ENCODE data around the gene UBE2I.

Gene UBE2I

DNA sequence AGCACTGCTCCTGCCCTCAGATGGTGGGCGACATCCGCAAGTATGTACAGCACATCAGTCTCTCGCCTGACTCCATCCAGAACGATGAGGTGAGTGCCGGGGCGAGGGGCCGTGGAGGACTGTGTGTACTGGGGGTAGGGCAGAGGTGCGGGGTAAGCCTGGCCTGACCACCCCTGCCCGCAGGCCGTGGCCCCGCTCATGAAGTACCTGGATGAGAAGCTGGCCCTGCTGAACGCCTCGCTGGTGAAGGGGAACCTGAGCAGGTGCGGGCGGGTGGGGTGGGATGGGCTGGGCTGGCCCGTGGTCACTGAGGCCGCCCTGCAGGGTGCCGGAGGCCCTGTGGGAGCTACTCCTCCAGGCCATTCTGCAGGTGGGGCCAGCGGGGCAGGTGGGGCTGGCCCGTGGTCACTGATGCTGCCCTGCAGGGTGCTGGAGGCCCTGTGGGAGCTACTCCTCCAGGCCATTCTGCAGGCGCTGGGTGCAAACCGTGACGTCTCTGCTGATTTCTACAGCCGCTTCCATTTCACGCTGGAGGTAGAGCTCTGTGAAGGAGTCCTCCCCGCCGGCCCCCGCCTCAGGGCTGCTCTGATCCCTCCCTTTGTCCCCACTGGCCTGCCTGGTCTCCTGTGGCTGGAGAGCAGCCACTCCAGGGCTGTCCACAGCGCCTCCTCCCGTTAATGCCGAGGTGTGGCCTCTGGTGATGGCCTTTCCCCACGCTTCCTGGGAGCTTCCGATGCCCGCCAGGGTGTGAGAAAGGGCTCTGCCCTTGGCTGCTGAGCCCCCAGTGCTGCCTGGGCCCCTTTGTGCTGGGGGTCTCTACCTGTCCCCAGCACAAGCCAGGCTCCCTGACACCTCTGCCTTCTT is 37.2 kb downstream of the UBE2I start:
- no peaks in the 10 kb centered on the region for H3K9me3 ChIP-seq (ENCODE audit: control insufficient read depth in 5 of 5, low read length in 5 of 5)
- H3K4me1 ChIP-seq (ENCODE audit: control insufficient read depth in 5 of 5, insufficient read depth in 5 of 5, low read length in 5 of 5) = peaks cover 5 to 31% (median 18%) of the 10 kb centered on the region in 5 donors
- no peak overlapping the region for H3K9ac ChIP-seq (ENCODE audit: low read length in 5 of 5)
- peaks cover 0 to 9% (median 0%) of the 10 kb centered on the region in 5 donors for H3K27me3 ChIP-seq (ENCODE audit: control insufficient read depth in 5 of 5, insufficient read depth in 4 of 5, low read length in 5 of 5)
- H3K27ac ChIP-seq (ENCODE audit: low read depth, low read length) = no peak overlapping the region
- peaks cover 0 to 36% (median 29%) of the 10 kb centered on the region in 5 donors for H3K36me3 ChIP-seq (ENCODE audit: control insufficient read depth in 5 of 5, insufficient read depth in 5 of 5, low read length in 5 of 5)
- no peak overlapping the region for H3K4me3 ChIP-seq (ENCODE audit: low read depth in 1 of 5, low read length in 5 of 5)

DNA sequence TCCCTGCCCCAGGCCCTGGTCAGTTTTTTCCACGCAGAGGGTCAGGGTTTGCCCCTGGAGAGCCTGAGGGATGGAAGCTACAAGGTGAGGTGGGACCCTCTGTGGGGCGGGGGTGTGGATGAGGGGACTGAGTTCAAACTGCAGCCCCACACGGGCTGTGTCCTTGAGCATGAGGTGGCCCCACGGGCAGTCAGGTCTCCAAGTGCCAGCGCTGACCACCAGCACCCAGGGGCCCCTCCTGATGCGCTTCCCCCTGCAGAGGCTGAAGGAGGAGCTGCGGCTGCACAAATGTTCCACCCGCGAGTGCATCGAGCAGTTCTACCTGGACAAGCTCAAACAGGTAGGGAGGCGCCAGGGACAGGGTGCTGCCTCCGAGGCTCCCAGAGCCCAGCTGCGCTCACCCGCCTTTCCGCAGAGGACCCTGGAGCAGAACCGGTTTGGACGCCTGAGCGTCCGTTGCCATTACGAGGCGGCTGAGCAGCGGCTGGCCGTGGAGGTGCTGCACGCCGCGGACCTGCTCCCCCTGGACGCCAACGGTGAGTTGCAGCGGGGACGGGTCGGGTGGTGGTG is 37.9 kb downstream of the UBE2I start:
- Histone ChIP-seq H3K4me1 (ENCODE audit: control insufficient read depth in 5 of 5, insufficient read depth in 5 of 5, low read length in 5 of 5) (peaks cover 6 to 33% (median 21%) of the 10 kb centered on the region in 5 donors), H3K9ac (ENCODE audit: low read length in 5 of 5) (no peak overlapping the region), H3K4me3 (ENCODE audit: low read depth in 1 of 5, low read length in 5 of 5) (no peak overlapping the region), H3K9me3 (ENCODE audit: control insufficient read depth in 5 of 5, low read length in 5 of 5) (no peaks in the 10 kb centered on the region), H3K36me3 (ENCODE audit: control insufficient read depth in 5 of 5, insufficient read depth in 5 of 5, low read length in 5 of 5) (peaks cover 0 to 33% (median 29%) of the 10 kb centered on the region in 5 donors), H3K27me3 (ENCODE audit: control insufficient read depth in 5 of 5, insufficient read depth in 4 of 5, low read length in 5 of 5) (peaks cover 0 to 5% (median 0%) of the 10 kb centered on the region in 5 donors), H3K27ac (ENCODE audit: low read depth, low read length) (no peak overlapping the region)

- H3K27ac ChIP-seq (ENCODE audit: low read depth, low read length) = no peak overlapping the region
- H3K36me3 ChIP-seq (ENCODE audit: control insufficient read depth in 5 of 5, insufficient read depth in 5 of 5, low read length in 5 of 5) = peaks cover 0 to 33% (median 29%) of the 10 kb centered on the region in 5 donors
- peaks cover 0 to 3% (median 0%) of the 10 kb centered on the region in 5 donors for H3K27me3 ChIP-seq (ENCODE audit: control insufficient read depth in 5 of 5, insufficient read depth in 4 of 5, low read length in 5 of 5)
- peaks cover 10 to 33% (median 23%) of the 10 kb centered on the region in 5 donors for H3K4me1 ChIP-seq (ENCODE audit: control insufficient read depth in 5 of 5, insufficient read depth in 5 of 5, low read length in 5 of 5)
- H3K9me3 ChIP-seq (ENCODE audit: control insufficient read depth in 5 of 5, low read length in 5 of 5) = no peaks in the 10 kb centered on the region
- H3K9ac ChIP-seq (ENCODE audit: low read length in 5 of 5) = no peak overlapping the region
- no peak overlapping the region for H3K4me3 ChIP-seq (ENCODE audit: low read depth in 1 of 5, low read length in 5 of 5)
Observed at GRCh38 chr16:1347962-1348361, 38.5 kb downstream of the UBE2I start.

DNA sequence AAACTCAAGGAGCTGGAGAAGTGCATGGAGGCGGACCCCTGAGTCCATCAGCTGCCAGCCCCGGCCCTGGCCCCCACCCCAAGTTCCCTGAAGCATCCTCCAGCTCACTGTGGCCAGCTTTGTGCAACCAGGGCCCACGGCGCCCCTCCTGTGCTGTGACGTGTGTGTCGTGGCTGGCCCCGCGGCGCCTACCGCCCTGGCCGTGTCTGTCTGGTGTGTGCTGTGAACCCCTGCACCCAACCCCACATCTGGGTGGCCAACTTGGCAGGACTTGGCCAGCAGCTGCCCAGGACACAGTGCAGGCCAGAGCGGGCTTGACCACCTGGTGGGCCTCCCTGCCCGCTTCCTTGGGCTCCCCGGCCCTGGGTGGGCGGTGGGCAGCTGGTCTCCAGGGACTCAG is 39.0 kb downstream of the UBE2I start:
- Histone ChIP-seq H3K4me1 (ENCODE audit: control insufficient read depth in 5 of 5, insufficient read depth in 5 of 5, low read length in 5 of 5) (peaks cover 10 to 34% (median 28%) of the 10 kb centered on the region in 5 donors), H3K36me3 (ENCODE audit: control insufficient read depth in 5 of 5, insufficient read depth in 5 of 5, low read length in 5 of 5) (peaks cover 0 to 33% (median 29%) of the 10 kb centered on the region in 5 donors), H3K9ac (ENCODE audit: low read length in 5 of 5) (no peak overlapping the region), H3K27me3 (ENCODE audit: control insufficient read depth in 5 of 5, insufficient read depth in 4 of 5, low read length in 5 of 5) (peaks cover 0 to 3% (median 0%) of the 10 kb centered on the region in 5 donors), H3K4me3 (ENCODE audit: low read depth in 1 of 5, low read length in 5 of 5) (no peak overlapping the region), H3K9me3 (ENCODE audit: control insufficient read depth in 5 of 5, low read length in 5 of 5) (no peaks in the 10 kb centered on the region), H3K27ac (ENCODE audit: low read depth, low read length) (no peak overlapping the region)

- no peak overlapping the region for H3K27ac ChIP-seq (ENCODE audit: low read depth, low read length)
- H3K36me3 ChIP-seq (ENCODE audit: control insufficient read depth in 5 of 5, insufficient read depth in 5 of 5, low read length in 5 of 5) = peaks cover 0 to 33% (median 29%) of the 10 kb centered on the region in 5 donors
- H3K4me1 ChIP-seq (ENCODE audit: control insufficient read depth in 5 of 5, insufficient read depth in 5 of 5, low read length in 5 of 5) = peaks cover 10 to 36% (median 33%) of the 10 kb centered on the region in 5 donors
- no peak overlapping the region for H3K4me3 ChIP-seq (ENCODE audit: low read depth in 1 of 5, low read length in 5 of 5)
- no peaks in the 10 kb centered on the region for H3K9me3 ChIP-seq (ENCODE audit: control insufficient read depth in 5 of 5, low read length in 5 of 5)
- peaks cover 0 to 3% (median 0%) of the 10 kb centered on the region in 5 donors for H3K27me3 ChIP-seq (ENCODE audit: control insufficient read depth in 5 of 5, insufficient read depth in 4 of 5, low read length in 5 of 5)
- H3K9ac ChIP-seq (ENCODE audit: low read length in 5 of 5) = no peak overlapping the region
Observed at GRCh38 chr16:1348926-1349325, 39.5 kb downstream of the UBE2I start.

DNA sequence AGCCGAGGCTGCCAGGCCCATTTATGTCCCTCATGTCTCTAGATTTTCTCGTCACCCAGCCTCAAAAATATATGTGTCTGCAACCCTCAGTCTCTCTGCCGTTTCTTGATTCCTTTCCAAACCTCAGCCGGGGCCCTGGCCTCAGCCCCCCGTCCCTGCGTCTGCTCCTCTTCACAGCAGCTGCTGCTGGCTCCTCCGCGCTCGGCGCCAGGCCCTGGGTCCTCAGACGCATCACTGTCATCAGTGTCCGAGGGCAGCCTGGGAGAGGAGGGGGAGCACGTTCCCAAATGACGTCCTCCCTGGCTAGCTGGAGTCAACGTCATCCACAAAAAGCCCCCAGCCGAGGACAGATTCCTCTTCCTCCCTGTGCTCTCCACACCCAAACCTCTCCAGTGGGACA is 39.9 kb downstream of the UBE2I start:
- Histone ChIP-seq H3K27me3 (ENCODE audit: control insufficient read depth in 5 of 5, insufficient read depth in 4 of 5, low read length in 5 of 5) (peaks cover 0 to 3% (median 0%) of the 10 kb centered on the region in 5 donors), H3K9me3 (ENCODE audit: control insufficient read depth in 5 of 5, low read length in 5 of 5) (no peaks in the 10 kb centered on the region), H3K4me1 (ENCODE audit: control insufficient read depth in 5 of 5, insufficient read depth in 5 of 5, low read length in 5 of 5) (peaks cover 10 to 36% (median 33%) of the 10 kb centered on the region in 5 donors), H3K36me3 (ENCODE audit: control insufficient read depth in 5 of 5, insufficient read depth in 5 of 5, low read length in 5 of 5) (peaks cover 0 to 33% (median 29%) of the 10 kb centered on the region in 5 donors), H3K4me3 (ENCODE audit: low read depth in 1 of 5, low read length in 5 of 5) (no peak overlapping the region), H3K27ac (ENCODE audit: low read depth, low read length) (no peak overlapping the region), H3K9ac (ENCODE audit: low read length in 5 of 5) (no peak overlapping the region)

GRCh38 chr16:1349951-1350350 is 40.5 kb downstream of the UBE2I start:
- Histone ChIP-seq H3K9me3 (ENCODE audit: control insufficient read depth in 5 of 5, low read length in 5 of 5) (no peaks in the 10 kb centered on the region), H3K4me1 (ENCODE audit: control insufficient read depth in 5 of 5, insufficient read depth in 5 of 5, low read length in 5 of 5) (peaks cover 10 to 36% (median 33%) of the 10 kb centered on the region in 5 donors), H3K27ac (ENCODE audit: low read depth, low read length) (no peak overlapping the region), H3K36me3 (ENCODE audit: control insufficient read depth in 5 of 5, insufficient read depth in 5 of 5, low read length in 5 of 5) (peaks cover 0 to 33% (median 29%) of the 10 kb centered on the region in 5 donors), H3K4me3 (ENCODE audit: low read depth in 1 of 5, low read length in 5 of 5) (no peak overlapping the region), H3K27me3 (ENCODE audit: control insufficient read depth in 5 of 5, insufficient read depth in 4 of 5, low read length in 5 of 5) (peaks cover 0 to 3% (median 0%) of the 10 kb centered on the region in 5 donors), H3K9ac (ENCODE audit: low read length in 5 of 5) (no peak overlapping the region)

DNA sequence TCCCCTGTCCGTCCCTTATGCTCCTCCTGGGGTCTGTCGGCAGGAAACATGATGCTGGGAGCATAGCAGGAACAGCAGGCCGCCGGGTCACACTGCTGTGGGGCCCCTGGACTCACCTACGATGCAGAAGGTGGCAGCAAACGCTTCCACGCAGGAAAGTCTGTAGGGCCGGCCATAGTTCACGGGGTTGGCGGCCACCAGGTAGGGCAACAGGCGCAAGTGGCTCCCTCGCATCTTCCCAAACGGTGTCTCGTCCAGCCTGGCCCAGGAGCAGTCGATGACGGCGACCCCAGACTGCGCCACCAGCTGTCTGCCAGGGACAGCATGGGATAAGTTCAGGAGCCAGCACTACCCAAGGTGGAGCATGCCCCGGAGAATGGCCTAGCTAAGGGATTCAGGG is 41.3 kb downstream of the UBE2I start:
- peaks cover 0 to 3% (median 0%) of the 10 kb centered on the region in 5 donors for H3K27me3 ChIP-seq (ENCODE audit: control insufficient read depth in 5 of 5, insufficient read depth in 4 of 5, low read length in 5 of 5)
- H3K27ac ChIP-seq (ENCODE audit: low read depth, low read length) = peak overlapping the region; percentile 67
- no peaks in the 10 kb centered on the region for H3K9me3 ChIP-seq (ENCODE audit: control insufficient read depth in 5 of 5, low read length in 5 of 5)
- peaks cover 0 to 33% (median 29%) of the 10 kb centered on the region in 5 donors for H3K36me3 ChIP-seq (ENCODE audit: control insufficient read depth in 5 of 5, insufficient read depth in 5 of 5, low read length in 5 of 5)
- H3K9ac ChIP-seq (ENCODE audit: low read length in 5 of 5) = peak overlapping the region; percentile 2 to 93 (median 83)
- peaks cover 10 to 43% (median 39%) of the 10 kb centered on the region in 5 donors for H3K4me1 ChIP-seq (ENCODE audit: control insufficient read depth in 5 of 5, insufficient read depth in 5 of 5, low read length in 5 of 5)
- peak overlapping the region; percentile 79 to 94 (median 82) for H3K4me3 ChIP-seq (ENCODE audit: low read depth in 1 of 5, low read length in 5 of 5)

- peaks cover 0 to 1% (median 0%) of the 10 kb centered on the region in 5 donors for H3K27me3 ChIP-seq (ENCODE audit: control insufficient read depth in 5 of 5, insufficient read depth in 4 of 5, low read length in 5 of 5)
- no peaks in the 10 kb centered on the region for H3K9me3 ChIP-seq (ENCODE audit: control insufficient read depth in 5 of 5, low read length in 5 of 5)
- H3K4me3 ChIP-seq (ENCODE audit: low read depth in 1 of 5, low read length in 5 of 5) = peak overlapping the region; percentile 79 to 94 (median 82)
- peak overlapping the region; percentile 67 for H3K27ac ChIP-seq (ENCODE audit: low read depth, low read length)
- peaks cover 10 to 46% (median 43%) of the 10 kb centered on the region in 5 donors for H3K4me1 ChIP-seq (ENCODE audit: control insufficient read depth in 5 of 5, insufficient read depth in 5 of 5, low read length in 5 of 5)
- H3K9ac ChIP-seq (ENCODE audit: low read length in 5 of 5) = peak overlapping the region; percentile 52 to 93 (median 83)
- H3K36me3 ChIP-seq (ENCODE audit: control insufficient read depth in 5 of 5, insufficient read depth in 5 of 5, low read length in 5 of 5) = peaks cover 0 to 33% (median 29%) of the 10 kb centered on the region in 5 donors
Observed at GRCh38 chr16:1351215-1351581, 41.8 kb downstream of the UBE2I start.
